Ovary (tissue), 3 donors: ENCODE data around the gene OAS2.

Experiments
- EP300 ChIP-seq: sonication (generic); formaldehyde crosslinking; IDR thresholded peaks from one replicate; pipeline ENCODE4 v1.6.1; 2017; ENCODE audit warnings: antibody characterized with exemption
- POLR2A ChIP-seq: fragments of 450-650 bp; IDR thresholded peaks from one replicate; pipeline ENCODE4 v1.6.1; 2017; ENCODE audit warnings: antibody characterized with exemption, mild to moderate bottlenecking, moderate library complexity
- TF ChIP-seq, protein P1 (sequence below), 3 donors: fragments of 450-650 bp in 2 of 3; fragments of 200-600 bp in 1 of 3; IDR thresholded peaks; one replicate each; pipeline versions ENCODE4 v1.5.1 to v1.8.0; 2016 to 2022; ENCODE audit warnings: antibody characterized with exemption in 3 of 3, mild to moderate bottlenecking in 1 of 3
- donor health status: DM: no; HTN: no; CAD: no.

DNA sequence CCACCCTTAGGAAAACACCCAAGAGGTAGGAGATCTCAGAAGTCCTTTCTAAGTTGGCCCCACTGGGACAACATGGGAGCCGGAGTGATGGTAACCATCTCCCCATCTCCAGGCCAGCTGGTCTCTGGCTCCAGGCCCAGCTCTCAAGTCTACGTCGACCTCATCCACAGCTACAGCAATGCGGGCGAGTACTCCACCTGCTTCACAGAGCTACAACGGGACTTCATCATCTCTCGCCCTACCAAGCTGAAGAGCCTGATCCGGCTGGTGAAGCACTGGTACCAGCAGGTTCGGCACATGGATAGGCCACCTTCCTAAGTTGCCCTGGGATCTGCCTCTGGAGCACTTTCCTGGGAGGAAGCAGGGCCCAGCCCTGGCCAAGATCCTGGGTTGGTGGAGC, 11.0 kb upstream of the OAS2 start:
- TF ChIP-seq, protein P1, sequence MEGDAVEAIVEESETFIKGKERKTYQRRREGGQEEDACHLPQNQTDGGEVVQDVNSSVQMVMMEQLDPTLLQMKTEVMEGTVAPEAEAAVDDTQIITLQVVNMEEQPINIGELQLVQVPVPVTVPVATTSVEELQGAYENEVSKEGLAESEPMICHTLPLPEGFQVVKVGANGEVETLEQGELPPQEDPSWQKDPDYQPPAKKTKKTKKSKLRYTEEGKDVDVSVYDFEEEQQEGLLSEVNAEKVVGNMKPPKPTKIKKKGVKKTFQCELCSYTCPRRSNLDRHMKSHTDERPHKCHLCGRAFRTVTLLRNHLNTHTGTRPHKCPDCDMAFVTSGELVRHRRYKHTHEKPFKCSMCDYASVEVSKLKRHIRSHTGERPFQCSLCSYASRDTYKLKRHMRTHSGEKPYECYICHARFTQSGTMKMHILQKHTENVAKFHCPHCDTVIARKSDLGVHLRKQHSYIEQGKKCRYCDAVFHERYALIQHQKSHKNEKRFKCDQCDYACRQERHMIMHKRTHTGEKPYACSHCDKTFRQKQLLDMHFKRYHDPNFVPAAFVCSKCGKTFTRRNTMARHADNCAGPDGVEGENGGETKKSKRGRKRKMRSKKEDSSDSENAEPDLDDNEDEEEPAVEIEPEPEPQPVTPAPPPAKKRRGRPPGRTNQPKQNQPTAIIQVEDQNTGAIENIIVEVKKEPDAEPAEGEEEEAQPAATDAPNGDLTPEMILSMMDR (IDR thresholded peaks at IDR 0.05): no peak
- TF ChIP-seq POLR2A: no peak
- no peak for TF ChIP-seq EP300
